ENCODE measurements around the gene NTN5.

DNA sequence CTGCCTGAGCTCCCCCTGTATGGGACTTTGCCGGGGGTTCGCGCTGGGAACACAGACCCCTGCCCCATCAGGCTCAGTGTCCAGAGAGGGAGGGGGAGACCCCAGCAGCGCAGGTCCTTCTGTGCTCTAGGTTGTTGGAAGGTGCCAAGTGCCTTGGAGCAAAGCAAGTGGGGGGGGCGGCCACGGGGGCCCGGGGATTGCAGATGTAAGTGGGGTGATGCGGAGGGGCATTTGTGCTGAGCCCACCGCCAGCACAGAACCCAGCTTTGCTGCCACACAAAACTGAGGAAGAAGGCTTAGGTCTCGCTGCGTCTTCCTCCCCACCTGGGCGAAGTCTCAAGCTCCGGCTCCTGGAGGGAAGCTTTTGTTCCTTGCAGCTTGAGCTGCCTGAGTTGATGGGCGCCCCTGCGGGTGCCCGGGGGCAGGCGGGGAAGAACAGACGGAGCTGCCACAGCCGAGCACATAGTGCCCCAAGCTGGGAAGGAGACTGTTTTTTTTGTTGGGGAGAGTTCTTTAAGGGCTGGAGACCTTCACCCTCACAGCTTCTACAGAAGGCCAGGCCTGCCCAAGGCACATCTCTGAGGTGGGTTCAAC is 1.5 kb upstream of the NTN5 start:
- TF ChIP-seq, protein P1, sequence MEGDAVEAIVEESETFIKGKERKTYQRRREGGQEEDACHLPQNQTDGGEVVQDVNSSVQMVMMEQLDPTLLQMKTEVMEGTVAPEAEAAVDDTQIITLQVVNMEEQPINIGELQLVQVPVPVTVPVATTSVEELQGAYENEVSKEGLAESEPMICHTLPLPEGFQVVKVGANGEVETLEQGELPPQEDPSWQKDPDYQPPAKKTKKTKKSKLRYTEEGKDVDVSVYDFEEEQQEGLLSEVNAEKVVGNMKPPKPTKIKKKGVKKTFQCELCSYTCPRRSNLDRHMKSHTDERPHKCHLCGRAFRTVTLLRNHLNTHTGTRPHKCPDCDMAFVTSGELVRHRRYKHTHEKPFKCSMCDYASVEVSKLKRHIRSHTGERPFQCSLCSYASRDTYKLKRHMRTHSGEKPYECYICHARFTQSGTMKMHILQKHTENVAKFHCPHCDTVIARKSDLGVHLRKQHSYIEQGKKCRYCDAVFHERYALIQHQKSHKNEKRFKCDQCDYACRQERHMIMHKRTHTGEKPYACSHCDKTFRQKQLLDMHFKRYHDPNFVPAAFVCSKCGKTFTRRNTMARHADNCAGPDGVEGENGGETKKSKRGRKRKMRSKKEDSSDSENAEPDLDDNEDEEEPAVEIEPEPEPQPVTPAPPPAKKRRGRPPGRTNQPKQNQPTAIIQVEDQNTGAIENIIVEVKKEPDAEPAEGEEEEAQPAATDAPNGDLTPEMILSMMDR (IDR thresholded peaks at IDR 0.05) = no peak
- TF ChIP-seq POLR2A (IDR thresholded peaks at IDR 0.05) (no peak), EP300 (IDR thresholded peaks at IDR 0.05) (no peak)

All from suprapubic skin (tissue), 3 donors.